GM19463 (cell line): ENCODE data around the gene GRK5.

Experiments used
- ATAC-seq: cut with Tn5 transposase; IDR thresholded peaks from one replicate; pipeline ENCODE4 v1.9.1; 2021; ENCODE audit warnings: mild to moderate bottlenecking, moderate library complexity; ENCODE audit not compliant: unreplicated experiment

Gene GRK5

DNA sequence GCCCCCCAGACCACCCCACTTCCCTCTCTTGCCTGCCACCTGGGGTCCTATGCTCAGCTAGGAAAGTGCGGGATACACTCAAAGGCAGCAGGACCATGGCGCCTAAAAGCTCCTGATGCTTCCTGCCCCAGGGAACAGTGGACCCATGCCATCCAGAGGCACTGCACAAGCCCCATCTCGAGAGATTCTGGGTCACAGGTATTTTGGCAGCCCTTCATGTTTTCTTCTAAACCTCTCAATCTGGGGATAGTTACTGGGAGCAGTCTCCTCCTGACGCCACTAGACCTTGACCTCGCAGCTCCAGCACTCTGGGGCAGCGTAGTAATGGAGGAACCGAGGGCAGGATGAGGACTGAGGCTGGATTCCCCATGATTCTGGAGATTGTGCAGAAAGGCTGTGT is 107.1 kb downstream of the GRK5 start:
- no peak for ATAC-seq

DNA sequence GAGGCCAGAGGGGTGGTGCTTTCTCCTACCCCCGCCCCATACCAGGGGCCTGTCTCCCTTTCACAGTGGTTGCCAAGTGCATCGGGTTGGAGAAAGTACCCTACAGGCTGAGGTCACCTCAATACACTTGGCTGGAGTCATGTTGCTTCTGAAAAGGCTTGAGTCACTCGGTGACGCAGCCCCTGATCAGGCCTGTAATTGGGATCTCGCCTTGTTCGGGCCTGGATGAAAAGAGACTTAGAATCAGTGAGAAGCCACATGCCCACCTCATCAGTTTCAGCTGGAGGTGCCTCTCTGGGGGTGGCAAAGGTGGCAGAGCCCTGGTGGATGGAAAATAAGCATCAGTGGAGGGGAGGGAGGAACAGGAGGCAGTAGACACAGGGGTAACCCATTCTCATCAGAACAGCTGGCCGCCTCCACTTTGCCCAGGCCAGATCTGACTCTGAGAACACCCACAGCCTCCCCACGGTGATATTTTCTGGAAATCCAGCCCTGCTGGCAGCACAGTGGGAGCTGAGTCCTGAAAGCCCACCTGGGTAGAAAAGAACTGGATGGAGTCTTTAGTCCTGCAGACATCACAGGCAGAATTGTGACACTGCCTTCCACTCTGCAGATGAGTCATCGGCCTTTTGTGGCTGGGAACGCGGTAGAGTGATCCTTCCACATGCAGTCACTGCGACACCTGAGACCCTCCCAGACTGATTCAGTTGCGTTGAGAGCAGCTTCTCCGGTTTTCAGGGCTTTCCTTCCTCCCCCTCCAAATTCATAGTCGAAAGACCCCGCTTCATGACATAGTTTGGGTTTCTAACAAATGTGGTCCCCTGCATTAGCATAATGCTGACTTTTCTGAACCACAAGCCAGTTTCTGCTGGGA is 108.0 kb downstream of the GRK5 start:
- peak; percentile 40 for ATAC-seq

DNA sequence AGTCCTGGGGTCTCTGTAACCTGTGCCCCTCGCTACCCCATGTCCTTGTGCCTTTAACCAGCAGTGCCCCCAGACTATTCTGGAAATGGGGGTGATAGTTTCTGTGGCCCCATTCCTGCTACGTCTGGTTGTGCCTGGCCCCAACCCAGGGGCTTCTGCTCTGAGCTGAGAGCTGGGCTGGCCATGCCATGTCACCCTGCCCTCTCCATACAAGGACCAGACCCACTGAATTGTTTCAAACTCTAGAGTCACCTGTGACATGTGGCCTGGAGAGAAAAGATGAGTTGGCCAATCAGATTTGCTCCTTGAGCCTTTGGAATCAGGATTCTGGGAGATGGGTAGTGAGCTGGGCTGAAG is 108.6 kb downstream of the GRK5 start:
- ATAC-seq: no peak

DNA sequence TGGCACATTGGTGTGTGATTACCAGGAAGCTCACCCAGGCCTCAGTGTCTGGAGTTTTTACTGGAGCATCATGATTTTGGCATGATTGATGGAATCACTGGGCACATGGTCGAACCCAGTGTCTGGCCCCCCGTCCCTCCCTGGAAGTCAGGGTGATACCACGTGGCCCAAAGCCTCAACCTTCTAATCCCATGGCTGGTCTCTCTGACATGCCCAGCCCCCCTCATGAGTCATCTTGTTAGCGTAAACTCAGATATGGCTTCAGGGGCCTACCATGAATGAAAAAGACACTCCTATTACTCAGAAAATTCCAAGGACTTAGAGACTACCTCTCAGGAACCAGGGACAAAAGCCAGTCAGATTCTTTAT is 109.3 kb downstream of the GRK5 start:
- ATAC-seq: no peak

DNA sequence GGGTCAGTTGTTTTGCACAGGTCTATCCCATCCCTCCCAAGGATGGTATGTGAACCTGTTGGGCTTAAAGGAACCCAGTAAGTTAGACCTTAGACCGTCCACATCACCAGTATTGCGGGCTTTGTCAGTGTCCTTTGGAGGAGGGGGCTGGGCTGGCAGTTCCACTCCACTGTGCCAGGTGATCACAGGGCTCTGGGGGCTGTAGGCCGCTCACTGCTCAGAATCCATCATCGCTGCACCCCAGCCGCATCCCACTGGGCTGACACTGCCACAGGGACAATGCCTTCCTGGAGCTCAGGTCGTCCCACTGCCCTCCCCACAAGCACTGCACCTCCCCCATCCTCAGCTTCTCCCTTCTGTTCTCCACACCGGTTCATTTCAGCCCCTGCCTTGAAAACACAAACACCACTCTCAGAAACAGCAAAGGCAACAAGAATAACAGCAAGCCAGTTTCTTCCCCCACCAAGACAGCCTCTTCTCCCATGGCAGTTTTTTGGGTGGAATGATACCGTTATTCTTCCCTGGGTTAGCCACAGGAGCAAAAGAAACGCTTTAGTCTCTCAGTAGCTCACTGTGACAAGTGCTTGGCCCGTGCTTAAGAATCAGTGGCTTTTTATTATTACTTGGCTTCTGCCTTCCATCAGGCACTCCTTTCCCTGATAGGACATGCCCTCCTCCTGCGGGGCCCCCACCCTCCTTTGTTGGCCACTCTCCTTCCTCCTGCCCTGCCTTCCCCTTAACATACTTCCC is 111.2 kb downstream of the GRK5 start:
- no peak for ATAC-seq

DNA sequence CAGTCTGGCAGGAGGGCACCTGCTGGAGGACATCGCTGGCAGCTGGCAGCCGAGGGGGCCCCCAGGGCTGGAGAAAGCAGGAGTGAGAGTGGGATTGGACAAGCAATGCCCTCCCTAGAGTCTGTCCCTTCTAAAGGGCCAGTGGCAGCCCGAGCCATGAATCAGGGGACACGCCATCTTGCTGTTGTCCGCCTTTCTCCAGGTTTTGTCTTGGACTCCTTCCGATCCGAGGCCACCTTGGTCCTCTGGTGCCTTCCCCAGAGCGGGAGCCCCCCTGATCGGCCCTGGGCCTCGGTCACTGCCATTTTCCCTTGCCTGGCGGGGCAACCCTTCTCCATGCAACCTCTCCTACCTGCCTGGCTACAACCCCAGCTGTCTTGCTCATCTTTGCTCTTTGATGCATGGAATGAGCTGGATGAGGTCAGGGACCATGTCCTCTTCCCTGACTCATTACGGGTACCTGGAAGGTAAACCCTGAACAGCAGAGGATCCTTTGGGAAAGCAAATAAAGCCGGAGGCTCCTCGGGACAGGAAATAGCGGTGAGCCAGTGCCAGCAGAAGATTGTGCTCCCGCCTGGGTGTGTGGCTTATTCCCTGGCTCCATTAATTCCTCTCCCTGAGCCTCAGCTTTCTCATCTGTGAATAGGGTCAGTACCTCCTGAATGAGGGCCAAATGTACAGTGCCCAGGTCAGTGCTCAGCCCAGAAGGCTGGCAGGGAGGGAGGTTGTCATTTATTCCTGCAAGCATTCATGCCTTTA is 112.0 kb downstream of the GRK5 start:
- no peak for ATAC-seq

DNA sequence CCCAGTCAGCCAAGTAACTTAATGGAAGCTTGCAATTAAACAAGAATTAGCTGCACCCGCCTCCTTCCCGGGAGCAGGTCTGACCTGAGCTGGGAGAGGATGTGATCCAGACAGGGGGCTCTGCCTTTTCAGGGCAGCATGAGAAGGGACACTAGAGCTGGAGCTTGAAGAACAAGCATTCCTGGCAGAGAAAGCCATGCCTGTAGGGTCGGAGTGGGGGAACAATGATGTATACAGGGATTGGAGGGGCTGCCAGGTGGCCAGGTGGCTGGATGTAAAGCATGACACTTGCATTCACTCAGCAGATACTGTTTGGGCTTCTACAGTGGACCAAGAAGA is 112.5 kb downstream of the GRK5 start:
- ATAC-seq: no peak

DNA sequence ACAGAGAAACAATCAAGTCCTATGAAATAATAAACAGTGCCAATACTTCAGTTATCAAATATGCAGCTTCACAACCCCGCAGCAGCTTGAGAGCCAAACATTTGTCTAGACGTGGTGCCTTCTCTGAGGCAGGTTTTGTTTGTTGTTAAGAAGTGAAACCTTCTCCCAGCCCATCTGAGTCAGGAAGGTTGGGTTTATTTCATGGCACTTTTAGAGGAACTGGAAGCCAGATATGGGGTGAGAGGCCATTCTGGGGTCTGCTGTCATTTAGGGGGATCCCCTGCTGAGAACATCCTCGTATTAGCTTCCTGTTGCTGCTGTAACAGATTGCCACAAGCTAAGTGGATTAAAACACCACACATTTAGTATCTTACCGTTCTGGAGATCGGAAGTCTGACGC is 113.6 kb downstream of the GRK5 start:
- no peak for ATAC-seq

DNA sequence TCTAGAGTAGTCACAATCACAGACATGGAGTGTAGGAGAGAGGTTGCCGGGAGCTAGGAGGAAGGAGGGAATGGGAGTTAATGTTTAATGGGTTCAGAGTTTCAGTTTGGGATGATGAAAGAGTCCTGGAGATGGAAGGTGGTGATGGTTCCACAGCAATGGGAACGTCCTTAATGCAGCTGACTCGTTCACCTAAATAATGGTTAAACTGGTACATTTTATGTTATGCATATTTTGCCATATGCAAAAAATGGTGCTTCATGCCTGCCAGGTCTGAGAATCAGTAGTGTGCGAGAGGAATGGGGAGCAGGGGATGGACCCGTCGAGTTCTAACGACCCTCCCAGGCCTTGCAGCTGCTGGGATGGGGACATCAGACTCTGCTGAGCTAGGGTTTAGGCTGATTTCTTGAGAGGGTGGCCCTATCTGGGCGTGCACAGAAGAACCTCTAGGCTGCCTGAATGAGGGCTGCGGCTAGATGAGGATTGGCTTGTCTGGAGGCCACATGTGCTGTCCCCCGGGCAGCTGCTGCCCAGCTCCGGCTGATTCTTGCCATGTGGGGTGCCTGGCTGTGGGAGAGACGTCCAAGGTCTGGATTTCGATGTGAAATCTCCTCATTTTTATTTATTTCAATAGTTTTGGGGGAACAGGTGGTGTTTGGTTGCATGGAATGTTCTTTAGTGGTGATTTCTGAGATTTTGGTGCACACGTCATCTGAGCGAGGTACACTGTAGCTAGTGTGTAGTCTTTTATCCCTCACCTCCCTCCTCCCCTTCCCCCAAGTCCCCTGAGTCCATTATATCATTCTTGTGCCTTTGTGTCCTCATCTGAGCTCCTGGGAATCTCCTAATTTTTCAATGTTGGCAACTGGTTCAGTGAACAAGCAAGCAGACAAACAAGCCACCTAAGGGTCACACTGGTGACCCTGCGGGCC is 116.0 kb downstream of the GRK5 start:
- no peak for ATAC-seq

DNA sequence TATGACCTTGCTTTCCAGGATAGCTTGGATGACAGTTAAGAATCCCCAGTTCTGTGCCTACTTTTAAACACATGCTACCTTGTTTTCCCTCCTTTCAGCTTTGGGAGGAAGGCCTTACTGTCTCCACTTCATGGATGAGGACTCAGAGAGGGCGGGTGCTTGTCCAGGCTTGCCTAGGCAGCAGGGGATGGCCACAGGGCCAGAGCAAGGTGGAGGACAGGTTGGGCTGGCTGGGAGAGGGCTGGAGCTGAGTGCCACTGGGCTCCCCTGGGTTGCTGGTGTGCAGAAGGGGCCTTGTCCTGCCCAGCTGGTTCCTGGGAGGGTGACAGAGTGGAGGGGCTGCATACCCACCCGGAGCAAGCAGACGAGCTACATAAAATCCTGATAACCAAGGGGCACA is 117.8 kb downstream of the GRK5 start:
- ATAC-seq: no peak

DNA sequence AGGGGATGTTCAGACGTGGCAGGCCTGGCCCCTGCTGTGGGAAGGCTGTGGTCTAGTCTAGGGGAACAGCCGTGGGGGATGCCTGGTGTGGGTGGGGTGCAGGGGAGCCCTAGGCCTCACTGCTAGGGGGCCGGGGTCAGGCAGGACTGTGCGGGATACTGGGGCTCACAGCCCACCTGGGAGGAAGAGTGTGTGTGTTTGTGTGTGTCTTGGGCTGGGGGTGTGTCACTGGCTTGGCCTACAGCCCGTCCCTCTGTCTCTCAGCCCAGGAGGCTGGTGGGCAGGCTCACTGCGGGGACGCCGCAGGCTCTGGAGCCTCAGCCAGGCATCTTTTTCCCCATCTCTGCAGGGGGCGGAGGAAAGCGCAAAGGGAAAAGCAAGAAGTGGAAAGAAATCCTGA is 118.8 kb downstream of the GRK5 start:
- no peak for ATAC-seq

DNA sequence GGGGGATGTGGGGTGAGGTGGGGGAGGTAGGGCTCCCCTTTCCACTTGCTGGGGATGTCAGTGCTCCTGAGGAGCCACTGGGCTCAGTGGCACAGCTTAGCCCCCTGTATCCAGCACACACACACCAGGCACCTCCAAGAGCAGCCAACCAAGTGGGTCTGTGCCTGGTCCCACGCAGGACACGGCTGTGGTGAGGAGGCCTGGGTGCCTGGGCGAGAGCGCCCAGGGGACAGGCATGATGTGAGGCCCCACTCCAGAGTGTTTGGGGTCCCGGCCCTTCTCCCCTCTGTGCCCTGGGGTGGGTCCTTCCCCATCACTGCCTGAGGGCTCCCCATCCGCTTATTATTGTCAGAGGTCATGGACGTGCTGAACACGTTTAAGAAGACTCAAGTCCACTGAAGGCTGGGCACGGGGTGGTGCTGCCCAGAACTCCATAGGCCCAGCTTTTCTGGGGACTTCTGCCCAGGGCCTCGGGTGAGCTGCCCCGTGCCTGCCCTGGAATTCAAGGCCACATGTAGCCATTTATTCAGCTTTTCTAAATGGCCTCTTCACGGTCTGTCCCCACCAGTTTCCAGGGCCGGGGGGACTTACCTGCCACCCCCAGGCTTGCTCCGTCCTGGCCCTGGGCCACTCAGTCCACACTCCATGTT is 119.8 kb downstream of the GRK5 start:
- no peak for ATAC-seq

DNA sequence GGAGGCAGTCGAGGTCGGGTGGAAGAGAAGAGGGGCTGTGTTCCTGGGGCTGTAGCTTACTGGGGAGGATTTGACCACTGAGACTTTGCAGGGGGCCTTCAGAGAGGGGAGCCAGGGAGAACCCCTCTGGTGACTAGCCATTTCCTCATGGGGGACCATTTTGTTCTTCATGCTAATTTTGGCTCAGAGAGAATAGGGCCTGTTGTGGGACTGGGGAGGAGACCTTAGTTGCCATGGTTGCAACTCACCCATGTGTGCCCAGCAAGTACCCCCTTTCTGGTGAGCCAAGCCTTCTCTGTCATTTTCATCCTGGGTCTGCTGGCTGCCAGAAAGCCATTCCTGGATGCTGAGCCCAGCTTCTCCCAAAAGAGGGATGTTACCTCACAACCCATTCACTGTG is 120.9 kb downstream of the GRK5 start:
- no peak for ATAC-seq

DNA sequence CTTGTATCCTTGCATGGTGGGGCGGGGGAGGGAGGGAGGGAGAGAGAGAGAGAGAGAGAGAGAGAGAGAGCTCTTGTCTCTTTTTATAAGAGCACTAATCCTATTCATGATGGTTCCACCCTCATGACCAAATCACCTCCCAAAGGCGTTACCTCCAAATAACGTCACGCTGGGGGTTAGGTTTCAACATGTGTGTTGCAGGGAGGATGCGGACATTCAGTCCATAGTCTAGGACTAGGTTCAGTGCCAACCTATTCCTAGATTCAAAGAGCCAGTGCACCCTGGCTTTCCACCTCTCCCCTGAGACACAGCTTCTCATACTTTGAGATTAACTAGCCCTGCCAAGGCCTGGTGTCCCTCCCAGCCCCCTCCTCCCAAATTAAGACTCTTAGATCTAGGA is 123.0 kb downstream of the GRK5 start:
- ATAC-seq: no peak

DNA sequence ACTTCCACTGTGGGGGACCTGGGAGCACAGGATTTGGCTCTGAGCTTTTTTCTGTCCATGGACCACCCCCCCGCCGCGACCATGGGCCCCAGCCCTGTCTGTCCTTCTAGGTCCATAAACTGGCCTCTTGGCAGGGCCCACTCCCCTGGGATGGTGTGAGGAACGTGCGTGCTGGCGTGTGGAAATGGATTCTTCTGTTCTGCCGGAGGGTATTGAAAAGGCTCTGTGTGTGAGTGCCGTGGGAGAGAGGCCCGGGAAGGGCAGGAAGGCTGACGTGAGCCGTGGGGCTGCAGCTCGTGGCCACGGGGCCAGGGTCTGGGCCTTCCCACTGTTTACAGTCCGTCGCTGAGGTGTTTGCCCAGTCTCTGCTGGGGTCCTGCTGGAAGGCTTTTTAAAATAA is 123.7 kb downstream of the GRK5 start:
- ATAC-seq: no peak

DNA sequence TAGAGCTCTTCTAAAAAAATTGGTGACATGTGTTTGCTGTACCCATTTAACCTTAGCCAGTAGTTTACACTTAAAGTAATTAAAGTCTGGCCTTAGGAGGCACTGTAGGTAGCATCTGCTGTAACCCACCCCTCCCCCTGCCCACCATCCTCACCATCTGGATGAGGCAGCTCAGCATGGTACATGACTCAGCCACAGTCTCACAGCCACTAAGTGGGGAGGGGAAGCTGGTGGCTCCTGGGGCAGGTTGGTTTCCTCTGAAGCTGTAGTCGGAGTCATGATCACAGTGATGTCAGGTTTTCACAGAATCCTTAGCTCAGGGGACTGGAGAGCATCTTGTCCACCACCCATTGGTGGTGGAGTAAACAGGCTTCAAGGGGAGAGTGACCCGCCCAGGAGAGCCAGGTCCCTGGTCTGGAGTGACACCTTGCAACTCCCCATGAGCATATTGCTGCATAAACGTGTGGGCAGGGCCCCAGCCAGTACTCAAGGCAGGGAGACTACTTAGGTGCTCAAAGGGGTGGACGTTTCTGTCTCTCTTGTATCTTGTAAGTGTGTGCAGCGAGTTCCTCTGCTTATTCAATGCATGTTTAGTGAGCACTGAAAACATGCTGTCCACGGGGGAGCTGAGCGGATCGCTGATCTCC is 125.9 kb downstream of the GRK5 start:
- no peak for ATAC-seq

DNA sequence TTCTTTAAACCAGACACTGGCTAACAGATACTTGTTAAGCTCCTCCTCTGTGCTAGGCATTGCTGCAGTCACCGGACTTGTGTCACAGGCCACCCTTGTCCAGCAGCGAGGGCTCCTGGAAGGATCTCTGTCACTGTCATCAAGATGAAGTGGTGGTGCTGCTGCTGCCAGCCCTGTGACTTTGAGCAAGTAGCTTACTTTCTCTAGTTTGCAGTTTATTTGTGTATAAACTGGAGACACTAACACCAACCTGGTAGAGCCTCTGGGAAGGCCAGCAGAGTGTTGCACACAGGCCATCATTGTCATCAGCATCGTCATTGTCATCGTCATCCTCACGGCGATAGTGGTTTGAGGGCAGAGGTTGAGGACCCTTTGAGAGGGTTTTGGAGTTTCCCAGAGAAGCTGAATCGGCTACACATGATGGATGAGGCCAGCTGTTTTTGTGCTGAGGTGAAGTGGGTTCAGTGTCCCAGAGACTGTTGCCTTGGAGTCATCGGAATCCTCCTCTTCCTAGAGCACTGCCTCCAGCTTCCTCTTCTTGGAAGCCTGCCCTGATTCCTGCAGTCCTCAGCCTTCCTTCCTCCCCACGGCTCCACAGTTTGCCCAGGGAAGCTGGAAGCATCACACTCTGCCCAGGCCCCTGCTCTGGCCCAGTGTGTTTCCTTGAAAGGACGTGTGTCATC is 128.4 kb downstream of the GRK5 start:
- ATAC-seq: no peak

DNA sequence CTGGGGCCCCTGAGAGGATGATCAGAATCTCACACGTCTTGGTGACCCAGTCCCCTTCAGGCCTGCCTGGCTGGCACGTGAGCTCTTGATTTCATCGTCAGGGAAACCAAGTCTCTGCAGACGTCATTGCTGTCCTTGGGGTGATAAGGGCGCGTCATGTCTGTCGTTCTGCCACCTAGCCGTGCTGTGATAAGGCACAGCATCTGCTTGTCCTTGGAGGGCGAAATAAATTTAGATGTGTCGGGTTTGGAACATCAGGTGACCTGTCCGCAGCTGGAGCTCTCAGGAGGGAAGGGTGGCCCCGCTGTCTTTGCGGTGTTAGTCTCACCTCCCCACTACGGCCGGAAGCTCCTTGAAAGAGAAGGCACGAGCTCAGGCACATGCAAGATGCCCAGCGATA is 129.2 kb downstream of the GRK5 start:
- ATAC-seq: no peak

DNA sequence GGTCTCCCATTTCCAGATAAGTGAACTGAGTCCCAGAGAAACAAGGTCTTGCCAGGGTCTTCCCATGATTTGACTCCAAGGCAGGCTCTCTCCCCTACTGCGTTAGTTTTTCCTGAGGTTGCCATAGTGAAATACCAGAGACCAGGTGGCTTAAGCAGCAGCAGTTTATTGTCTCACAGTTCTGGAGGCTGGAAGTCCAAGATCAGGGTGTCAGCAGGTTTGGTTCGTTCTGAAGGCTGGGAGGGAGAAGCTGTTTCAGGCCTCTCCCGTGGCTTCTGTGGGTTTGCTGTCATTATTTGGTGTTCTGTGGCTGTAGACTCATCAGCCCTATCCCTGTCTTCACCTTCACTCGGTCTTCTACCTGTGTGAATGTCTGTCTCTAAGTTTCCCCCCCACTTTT is 129.9 kb downstream of the GRK5 start:
- ATAC-seq: no peak
